Ovary (tissue), 9 donors: Measurements from ENCODE around the gene CTNNAL1. TPM values are rescaled to one million over a fixed set of nuclear protein-coding genes. Genes with fewer than 3 reads are reported as not detected.

ENCODE experiments used
- DNase-seq, 5 donors: peaks; one replicate each; pipeline ENCODE4 v3.0.0-alpha.2; 2019 to 2020
- H3K27ac ChIP-seq, 2 donors: fragments of 200-600 bp; one replicate each; pipeline versions ENCODE4 v1.5.1 to v1.8.0; 2019 to 2022
- H3K27me3 ChIP-seq: fragments of 200-600 bp; one replicate; pipeline ENCODE4 v1.8.0; 2022
- H3K36me3 ChIP-seq: fragments of 200-600 bp; sonication (generic); one replicate; pipeline ENCODE4 v1.5.1; 2019
- H3K4me1 ChIP-seq: one replicate; pipeline ENCODE4 v1.8.1; 2013; ENCODE audit warnings: mild to moderate bottlenecking, moderate library complexity; ENCODE audit not compliant: insufficient read depth
- H3K4me3 ChIP-seq: fragments of 200-600 bp; sonication (generic); one replicate; pipeline ENCODE4 v1.5.1; 2017
- H3K9me3 ChIP-seq, 2 donors: fragments of 200-600 bp in 1 of 2; sonication (generic) in 1 of 2; one replicate each; pipeline versions ENCODE4 v1.5.1 to v1.8.1; 2013 to 2019; ENCODE audit warnings: mild to moderate bottlenecking in 1 of 2, moderate library complexity in 1 of 2
- EP300 ChIP-seq: sonication (generic); formaldehyde crosslinking; IDR thresholded peaks from one replicate; pipeline ENCODE4 v1.6.1; 2017; ENCODE audit warnings: antibody characterized with exemption
- POLR2A ChIP-seq: fragments of 450-650 bp; IDR thresholded peaks from one replicate; pipeline ENCODE4 v1.6.1; 2017; ENCODE audit warnings: antibody characterized with exemption, mild to moderate bottlenecking, moderate library complexity
- whole genome bisulfite sequencing, 3 donors: extraction: QIAGEN DNeasy Blood & Tissue Kit in 1 of 3; methylation state at CpG; one replicate each; pipeline versions ENCODE4 v1.1.5 to v1.1.7; 2013 to 2017; 5-methylcytosine and 5-hydroxymethylcytosine counted together
- intact Hi-C, 4 donors: fragments of 100-400 bp; cut with DNase I; formaldehyde crosslinking; loops; one replicate each; pipeline versions ENCODE4 v1.11.0 to v1.15.1; 2022 to 2023
- polyA plus RNA-seq, 2 donors: library from polyadenylated mRNA; stranded (reverse); fragments of 200-250 nt in 1 of 2; fragments of 350-450 nt in 1 of 2; fragmentation: Illumina TruSeq in 1 of 2; extraction: RNeasy Lipid Tissue Mini Kit (QIAGEN cat#74804) in 1 of 2; gene quantifications; one replicate each; pipeline ENCODE4 v1.2.3, GENCODE V29; 2013 to 2014
- total RNA-seq, 7 donors: library from RNA; depleted of rRNA in 2 of 7; stranded (reverse); fragments of >200 nt in 2 of 7; fragmentation: NEBNext Ultra II Directional in 3 of 7; extraction: Animal tissue kit (Norgen Biotek cat#: 25700) in 3 of 7; gene quantifications; one replicate each; pipeline versions ENCODE4 v1.1.0 to v1.2.4, GENCODE V29; 2016 to 2023
- TF ChIP-seq, protein P1 (sequence below), 3 donors: fragments of 450-650 bp in 2 of 3; fragments of 200-600 bp in 1 of 3; IDR thresholded peaks; one replicate each; pipeline versions ENCODE4 v1.5.1 to v1.8.0; 2016 to 2022; ENCODE audit warnings: antibody characterized with exemption in 3 of 3, mild to moderate bottlenecking in 1 of 3
- donor health status: DM: no; HTN: no; CAD: no; lungs with moderate emphysema.
- donor health status: DM: no; HTN: no; CAD: no.
- donor health status: Bipolar disorder and iron deficiency.
- donor health status: DM: yes; HTN: yes; CAD: no.
- donor health status: DM: no; HTN: no; CAD: no.
- donor health status: DM: yes; HTN: yes; CAD: no.

CTNNAL1 gene
- total and polyA plus RNA-seq, 9 donors = 82.4 to 238 (median 137) TPM

GRCh38 chr9:108951578-108951977 lies 61.7 kb downstream of the CTNNAL1 start:
- no peak for DNase-seq
- no peaks in the 10 kb centered on the region for H3K9me3 ChIP-seq
- no peak overlapping the region for H3K4me3 ChIP-seq
- WGBS, 3 donors = 90 to 95% (median 92%) methylated on average over 2 of the region's 2 CpGs
- no peaks in the 10 kb centered on the region for H3K4me1 ChIP-seq
- TF ChIP-seq, protein P1, sequence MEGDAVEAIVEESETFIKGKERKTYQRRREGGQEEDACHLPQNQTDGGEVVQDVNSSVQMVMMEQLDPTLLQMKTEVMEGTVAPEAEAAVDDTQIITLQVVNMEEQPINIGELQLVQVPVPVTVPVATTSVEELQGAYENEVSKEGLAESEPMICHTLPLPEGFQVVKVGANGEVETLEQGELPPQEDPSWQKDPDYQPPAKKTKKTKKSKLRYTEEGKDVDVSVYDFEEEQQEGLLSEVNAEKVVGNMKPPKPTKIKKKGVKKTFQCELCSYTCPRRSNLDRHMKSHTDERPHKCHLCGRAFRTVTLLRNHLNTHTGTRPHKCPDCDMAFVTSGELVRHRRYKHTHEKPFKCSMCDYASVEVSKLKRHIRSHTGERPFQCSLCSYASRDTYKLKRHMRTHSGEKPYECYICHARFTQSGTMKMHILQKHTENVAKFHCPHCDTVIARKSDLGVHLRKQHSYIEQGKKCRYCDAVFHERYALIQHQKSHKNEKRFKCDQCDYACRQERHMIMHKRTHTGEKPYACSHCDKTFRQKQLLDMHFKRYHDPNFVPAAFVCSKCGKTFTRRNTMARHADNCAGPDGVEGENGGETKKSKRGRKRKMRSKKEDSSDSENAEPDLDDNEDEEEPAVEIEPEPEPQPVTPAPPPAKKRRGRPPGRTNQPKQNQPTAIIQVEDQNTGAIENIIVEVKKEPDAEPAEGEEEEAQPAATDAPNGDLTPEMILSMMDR (IDR thresholded peaks at IDR 0.05) = no peak
- TF ChIP-seq EP300 = no peak
- TF ChIP-seq POLR2A = no peak
- intact Hi-C loops = no loop called here
- no peaks in the 10 kb centered on the region for H3K27me3 ChIP-seq
- H3K27ac ChIP-seq = no peak overlapping the region
- H3K36me3 ChIP-seq = no peaks in the 10 kb centered on the region

DNA sequence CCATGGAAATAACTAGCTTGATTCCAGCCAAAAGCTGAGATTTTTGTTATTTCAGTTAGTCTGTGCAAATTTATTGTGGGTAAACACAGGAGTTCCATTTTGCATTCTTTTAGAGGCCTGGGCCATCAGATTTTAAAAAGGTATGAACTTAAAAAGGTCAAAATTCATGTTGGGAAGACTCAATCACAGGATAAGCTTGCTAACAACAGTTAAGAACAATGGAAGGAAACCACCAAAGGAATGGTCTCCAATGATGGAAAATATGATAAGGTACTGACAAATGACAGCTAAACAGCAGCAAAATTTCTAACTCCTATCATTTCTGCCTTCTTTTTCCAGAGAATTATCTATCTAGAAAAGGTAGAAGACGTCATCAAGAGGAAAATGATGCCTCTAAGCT lies 63.1 kb downstream of the CTNNAL1 start:
- intact Hi-C loops = no loop called here
- Histone ChIP-seq H3K9me3 (no peaks in the 10 kb centered on the region), H3K27ac (no peak overlapping the region), H3K36me3 (no peaks in the 10 kb centered on the region), H3K27me3 (no peaks in the 10 kb centered on the region), H3K4me3 (no peak overlapping the region), H3K4me1 (no peaks in the 10 kb centered on the region)
- no peak for DNase-seq
- TF ChIP-seq POLR2A (no peak), EP300 (no peak)
- TF ChIP-seq, protein P1 (IDR thresholded peaks at IDR 0.05) = no peak
- WGBS, 3 donors = 86 to 87% (median 87%) methylated on average over 1 of the region's 1 CpG

DNA sequence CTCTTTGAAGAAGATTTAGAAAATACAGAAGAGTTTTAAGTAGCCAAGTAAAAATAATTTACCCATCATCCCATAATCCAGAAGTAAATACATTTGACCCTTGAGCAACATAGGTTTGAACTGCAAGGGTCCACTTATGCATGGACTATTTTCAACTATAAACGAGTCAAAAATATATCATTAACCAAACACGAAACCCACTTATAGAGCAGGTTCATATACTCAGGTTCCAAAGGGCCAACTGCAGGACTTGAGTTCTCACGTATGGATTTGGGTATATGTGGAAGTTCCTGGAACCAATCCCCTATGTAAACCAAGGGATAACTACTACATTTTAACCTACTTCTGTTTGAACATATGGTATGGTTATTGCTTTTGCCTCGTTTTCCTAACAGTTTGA lies 73.3 kb downstream of the CTNNAL1 start:
- DNase-seq = no peak
- no peaks in the 10 kb centered on the region for H3K4me1 ChIP-seq
- TF ChIP-seq POLR2A = no peak
- TF ChIP-seq, protein P1 (IDR thresholded peaks at IDR 0.05) = no peak
- TF ChIP-seq EP300 = no peak
- H3K27me3 ChIP-seq = no peaks in the 10 kb centered on the region
- H3K4me3 ChIP-seq = no peak overlapping the region
- intact Hi-C loops = no loop called here
- WGBS, 3 donors = 89 to 92% (median 90%) methylated on average over 4 of the region's 4 CpGs
- no peak overlapping the region for H3K27ac ChIP-seq
- no peaks in the 10 kb centered on the region for H3K36me3 ChIP-seq
- H3K9me3 ChIP-seq = no peaks in the 10 kb centered on the region

- intact Hi-C loops = no loop called here
- WGBS, 3 donors = 81 to 82% (median 82%) methylated on average over 5 of the region's 5 CpGs
Observed at GRCh38 chr9:108937561-108938305, 75.6 kb downstream of the CTNNAL1 start.

More at GRCh38 chr9:108937561-108938305, 75.6 kb downstream of the CTNNAL1 start:
- H3K27ac ChIP-seq = no peak overlapping the region
- TF ChIP-seq EP300 (no peak), POLR2A (no peak)
- TF ChIP-seq, protein P1 (IDR thresholded peaks at IDR 0.05) = no peak
- no peak for DNase-seq
- no peaks in the 10 kb centered on the region for H3K36me3 ChIP-seq
- H3K4me1 ChIP-seq = peaks cover 2% of the 10 kb centered on the region
- no peaks in the 10 kb centered on the region for H3K9me3 ChIP-seq
- no peaks in the 10 kb centered on the region for H3K27me3 ChIP-seq
- H3K4me3 ChIP-seq = no peak overlapping the region
